Measurements from ENCODE around the gene NAALADL2.

Gene NAALADL2

DNA sequence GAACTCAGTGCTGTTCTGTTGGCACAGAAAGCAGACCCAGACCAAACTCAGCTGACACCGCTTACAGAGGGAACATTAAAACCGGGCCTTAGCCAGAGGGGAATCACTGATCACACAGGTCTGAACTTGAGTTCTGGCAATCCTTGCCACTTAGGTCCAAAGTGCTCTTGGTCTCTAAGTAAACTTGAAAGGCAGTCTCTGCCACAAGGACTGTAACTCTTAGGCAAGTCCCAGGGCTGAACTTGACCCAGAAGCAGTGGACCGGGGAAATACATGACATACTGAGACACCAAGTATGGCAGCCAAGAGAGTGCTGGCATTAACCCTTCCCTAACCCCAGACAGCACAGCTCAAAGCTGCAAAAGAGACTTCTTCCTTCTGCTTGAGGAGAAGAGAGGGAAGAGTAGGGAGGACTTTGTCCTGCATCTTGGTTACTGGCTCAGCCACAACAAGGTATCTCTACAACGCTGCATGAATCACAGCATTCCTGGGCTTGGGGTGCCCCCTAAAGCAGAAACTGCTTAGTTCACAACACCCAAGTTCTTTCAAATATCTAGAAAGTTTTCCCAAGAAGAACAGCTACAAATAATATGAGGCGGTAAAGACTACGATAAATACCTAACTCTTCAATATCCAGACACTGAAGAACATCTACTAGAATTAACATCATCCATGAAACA, 32.5 kb downstream of the NAALADL2 start:
- no peak for DNase-seq

DNA sequence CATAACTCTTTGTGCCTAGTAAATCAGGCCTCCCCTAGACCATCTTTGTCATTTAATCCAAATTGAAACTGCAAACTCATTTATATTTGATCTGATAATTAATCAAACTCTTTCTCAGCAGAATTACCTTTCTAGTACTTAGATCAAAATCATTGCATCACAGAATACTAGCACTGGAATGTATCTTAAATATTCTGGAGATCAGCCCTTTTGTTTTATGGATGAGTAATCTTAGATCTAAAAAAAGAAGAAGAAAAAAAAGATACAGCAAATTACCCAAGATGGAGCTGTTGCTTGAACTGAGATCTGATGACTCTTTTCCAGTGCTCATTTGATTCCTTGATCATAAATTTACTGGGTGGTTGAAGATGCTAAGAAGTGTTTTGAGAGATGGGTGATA, 47.9 kb downstream of the NAALADL2 start:
- DNase-seq = no peak

DNA sequence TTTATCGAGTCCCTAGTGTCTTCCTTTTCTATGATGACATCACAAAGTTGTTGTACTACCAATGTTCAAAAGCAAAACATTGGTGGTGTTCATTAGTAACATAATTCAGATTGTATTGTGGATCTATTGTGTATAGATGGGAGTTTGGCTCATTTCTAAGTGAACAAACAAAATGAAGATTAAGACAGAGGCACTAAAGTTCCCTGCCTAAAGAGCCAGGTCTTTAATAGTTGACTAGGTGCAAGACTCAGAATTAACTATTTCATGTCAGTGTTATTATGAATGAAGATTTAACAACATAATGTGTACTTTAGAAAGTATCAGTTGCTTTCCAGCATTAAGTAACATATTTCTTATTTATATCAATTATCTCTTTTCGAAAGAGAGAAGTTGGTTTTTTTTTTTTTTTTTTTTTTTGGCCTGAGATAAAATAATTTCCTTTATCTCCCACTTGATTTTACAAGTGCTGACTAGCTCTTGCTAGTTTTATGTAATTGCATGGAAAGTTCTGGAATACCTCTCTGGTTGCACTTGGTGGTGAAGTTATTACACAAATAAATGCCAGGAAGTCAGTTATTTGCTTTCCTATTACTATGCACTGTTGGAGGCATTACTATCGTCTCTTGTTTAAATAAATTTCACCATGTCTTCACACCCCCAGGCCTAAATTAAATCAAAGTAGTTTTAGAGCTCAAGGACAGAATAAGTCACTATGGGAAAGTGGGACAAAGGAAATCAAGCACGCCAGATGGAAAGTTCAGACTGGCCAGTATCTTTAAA, 48.7 kb downstream of the NAALADL2 start:
- no peak for DNase-seq

DNA sequence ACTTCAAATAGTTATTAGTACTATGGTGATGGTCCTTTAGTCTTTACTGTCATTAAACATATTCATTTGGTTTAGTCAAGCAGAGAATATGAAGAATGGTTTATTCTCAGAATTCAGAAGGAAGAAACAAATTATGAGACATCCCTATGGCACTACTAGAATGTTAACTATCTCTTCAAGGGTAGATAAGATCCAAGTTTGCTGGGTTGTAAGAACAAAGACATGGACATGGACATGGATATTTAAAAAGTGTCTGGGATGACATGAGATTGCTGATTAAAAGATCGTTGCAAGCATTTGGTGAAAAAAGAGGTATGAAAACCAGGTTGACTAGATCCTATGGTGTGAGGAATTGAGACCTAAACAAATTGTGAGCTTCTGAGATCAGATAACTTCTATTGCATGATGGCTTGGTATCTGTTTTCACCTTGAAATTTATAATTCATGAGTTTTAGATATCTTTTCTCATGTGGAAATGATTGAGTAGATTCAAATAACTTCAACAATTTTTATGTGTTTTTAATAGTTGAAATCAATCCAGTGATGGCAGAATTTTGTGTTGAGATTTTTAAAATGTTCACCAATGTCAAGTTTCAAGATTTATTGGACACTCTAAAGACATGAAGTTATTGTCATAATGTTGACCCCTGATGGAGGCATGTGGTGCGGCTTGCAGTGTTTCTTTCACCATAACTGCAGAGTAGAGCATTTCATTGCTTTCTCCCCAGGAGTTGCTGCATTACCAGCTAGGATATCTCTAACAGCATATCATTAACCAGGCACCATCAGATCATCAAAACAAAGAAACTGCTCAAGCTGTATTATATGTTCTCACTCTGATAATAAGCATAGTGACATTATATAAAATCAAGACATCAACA, 72.6 kb downstream of the NAALADL2 start:
- DNase-seq = no peak

DNA sequence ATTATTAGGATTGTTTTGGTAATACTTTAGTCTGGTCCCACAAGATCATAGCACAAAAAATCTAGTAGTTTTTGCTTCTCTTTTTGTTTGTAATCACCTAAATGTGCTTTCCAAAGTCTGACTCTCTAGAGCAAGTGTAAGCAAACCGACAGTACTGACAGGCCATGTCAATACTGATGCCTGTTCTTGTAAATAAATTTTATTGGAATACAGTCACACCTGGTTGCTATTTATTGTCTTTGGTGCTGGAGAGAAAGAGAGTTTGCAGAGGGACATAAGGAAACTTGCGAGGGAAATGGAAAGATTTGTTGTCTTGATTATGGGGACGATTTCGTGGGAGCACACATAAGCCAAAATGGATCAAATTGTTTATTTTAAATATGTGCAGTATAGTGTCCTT, 77.5 kb downstream of the NAALADL2 start:
- DNase-seq = no peak

DNA sequence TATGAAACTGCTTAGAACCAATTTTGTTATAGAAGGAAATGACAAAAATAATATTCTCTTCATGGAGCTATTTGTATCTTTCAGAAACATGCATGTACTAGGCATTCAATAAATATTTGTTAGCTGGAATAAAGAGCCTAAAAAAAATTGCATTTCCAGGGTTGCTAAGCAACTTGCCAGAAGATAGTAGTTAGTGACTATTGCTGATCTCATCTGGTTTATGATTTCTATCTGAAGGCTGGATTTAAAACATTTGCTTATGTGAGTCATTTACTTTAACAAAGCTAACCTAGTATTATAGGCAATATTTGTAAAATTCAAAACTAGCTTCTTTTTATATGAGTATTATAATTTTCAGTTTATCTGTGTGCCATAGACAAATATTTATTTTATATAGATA, 78.3 kb downstream of the NAALADL2 start:
- no peak for DNase-seq

DNA sequence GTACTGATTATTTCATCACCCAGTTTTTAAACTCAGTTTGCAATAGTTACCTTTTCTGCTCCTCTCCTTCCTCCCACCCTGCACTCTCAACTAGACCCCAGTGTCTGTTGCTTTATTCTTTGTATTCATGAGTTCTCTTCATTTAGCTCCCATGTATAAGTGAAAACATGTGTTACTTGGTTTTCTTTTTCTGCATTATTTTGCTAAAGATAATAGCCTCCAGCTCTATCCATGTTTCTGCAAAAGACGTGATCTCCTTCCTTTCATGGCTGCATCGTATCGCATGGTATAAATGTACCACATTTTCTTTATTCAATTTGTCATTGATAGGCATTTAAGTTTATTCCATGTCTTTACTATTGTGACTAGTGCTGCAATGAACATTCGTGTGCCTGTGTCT, 79.0 kb downstream of the NAALADL2 start:
- no peak for DNase-seq

DNA sequence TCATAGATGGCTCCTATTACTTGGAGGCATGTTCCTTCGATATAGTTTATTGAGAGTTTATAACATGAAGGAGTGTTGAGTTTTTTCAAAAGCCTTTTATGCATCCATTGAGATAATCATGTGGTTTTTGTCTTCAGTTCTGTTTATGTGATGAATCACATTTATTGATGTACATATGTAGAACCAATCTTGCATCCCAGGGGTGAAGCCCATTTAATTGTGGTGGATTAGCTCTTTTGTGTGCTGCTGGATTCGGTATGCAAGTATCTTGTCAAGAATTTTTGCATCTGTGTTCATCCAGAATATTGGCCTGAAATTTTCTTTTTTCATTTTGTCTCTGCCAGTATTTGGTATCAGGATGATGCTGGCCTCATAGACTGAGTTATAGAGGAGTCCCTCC, 81.0 kb downstream of the NAALADL2 start:
- no peak for DNase-seq

DNA sequence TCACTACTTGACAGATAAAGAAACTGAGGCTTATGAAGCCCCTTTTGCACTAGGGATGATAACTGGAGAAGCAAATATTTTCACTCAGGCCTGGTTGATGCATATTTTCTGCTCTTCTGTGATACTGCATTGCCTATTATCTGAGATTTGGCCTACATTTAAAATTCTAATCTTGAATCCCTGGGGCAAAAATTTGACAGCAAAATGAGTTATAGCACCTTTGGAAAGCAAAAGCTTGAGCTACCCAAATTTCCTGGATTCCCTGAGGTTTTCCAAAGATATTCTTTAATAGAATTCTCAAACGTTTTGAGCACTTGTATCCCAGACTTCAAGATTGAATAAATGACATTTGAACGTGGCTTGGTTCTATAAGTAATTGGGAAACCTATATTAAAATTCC, 86.1 kb downstream of the NAALADL2 start:
- DNase-seq = no peak

DNA sequence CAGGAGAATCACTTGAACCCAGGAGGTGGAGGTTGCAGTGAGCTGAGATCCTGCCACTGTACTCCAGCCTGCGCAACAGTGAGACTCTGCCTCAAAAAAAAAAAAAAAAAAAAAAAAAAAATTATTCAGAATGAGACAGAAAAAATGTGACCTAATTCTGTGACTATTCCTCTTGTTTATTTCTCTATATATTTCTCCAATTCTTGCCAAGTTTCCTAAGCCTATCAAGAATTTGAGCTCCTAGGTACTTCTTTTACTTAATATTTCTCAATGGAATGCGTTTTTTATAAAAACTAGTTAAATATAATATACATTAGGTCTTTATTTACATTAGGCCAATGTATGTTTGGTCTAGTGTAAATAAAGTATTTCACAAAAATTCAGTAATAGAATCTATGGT, 86.8 kb downstream of the NAALADL2 start:
- no peak for DNase-seq

DNA sequence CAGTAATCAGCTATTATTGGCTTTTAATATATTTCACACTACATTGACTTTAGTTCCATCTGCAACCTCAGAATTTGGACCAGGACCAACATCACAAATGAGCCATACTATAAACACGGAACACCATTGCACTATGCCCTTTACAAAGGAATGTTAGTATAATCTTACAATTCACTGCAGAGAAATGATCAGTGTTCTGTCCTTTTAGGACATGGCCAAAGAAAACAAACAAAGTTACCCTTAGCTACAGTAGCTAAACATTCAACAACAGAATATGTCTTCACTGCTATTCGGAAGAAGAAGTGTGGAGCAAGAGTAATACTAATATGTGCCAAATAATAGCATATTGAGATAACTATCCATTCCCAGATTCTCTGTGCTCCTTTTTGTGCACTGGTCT, 90.4 kb downstream of the NAALADL2 start:
- no peak for DNase-seq

DNA sequence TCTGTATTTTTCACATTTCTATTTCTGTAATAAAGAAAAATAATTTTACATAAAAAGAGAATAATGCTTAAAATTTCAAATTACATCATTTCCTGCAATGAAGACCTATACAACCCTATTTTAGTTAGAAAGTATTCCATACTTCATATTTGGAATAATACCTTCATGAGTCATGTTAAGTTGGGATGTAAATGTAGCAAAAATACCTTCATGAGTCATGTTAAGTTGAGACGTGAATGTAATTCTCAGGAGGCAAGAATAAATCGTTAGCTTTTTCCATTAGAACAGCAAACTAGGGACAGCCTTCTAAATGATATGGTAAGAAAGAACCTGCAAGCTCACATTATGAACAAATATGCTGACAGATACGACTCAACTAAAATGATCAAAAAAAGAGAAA, 91.9 kb downstream of the NAALADL2 start:
- no peak for DNase-seq

DNA sequence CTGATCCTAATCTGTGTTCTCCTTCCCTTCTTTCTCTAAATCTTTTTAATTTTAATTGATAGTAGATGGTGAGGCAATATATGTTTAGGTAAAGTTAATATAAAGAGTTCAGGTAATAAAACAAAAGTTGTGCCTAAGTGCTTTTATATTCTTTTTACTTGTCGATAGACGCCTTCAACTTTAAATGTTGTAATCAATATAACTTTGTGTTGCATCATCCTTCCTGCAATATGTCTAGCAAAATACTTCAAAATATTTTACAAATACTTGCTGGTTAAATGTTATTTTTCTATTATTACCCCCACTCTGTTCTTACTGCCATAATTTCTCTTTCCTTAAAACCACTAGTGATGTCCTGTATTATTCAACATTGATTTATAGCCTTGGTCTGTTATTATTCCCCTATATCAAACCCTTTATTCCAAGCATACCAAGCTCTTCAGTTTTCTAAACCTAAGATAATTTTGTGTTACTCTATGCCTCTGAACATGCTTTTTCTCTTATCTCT, 92.4 kb downstream of the NAALADL2 start:
- DNase-seq = no peak

DNA sequence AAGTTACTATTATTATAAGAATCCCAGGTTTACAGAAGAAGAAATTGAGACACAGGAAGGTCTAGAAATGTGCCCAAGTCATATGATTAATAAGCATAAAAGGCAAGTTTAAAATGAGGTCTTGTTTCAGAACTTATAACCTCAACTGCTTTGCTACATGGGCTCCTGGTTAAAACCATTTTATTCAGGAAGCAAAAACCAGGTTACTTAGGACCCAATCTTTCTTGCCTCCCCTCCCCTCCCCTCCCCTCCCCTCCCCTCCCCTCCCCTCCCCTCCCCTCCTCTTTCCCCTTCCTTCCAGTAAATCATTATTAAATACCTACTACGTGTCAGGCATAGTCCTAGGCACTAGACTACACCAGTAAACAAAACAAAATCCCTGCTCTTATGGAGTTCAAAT, 93.9 kb downstream of the NAALADL2 start:
- DNase-seq = no peak

DNA sequence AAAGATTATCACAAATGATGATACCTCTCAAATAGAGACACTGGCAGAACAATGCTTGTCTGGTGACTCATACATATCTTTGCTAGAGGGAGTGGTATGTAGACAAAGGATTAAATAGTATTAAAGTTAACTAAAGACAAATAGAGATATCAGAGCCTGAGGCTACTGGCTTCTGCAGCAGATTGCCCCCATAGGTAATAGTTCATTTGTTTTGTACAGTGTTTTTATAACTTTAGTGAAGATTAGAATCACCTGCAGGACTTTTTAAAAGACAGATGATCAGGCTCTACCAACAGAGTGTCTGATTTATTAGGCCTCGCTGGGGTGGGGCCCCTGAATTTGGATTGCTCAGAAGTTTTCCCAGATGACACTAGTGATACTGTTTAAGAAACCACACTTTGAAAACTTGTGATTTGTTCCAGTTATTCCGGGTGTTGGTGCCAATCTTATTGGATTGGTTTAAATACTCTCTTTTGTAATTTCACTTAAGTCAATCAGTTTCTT, 96.4 kb downstream of the NAALADL2 start:
- no peak for DNase-seq

DNA sequence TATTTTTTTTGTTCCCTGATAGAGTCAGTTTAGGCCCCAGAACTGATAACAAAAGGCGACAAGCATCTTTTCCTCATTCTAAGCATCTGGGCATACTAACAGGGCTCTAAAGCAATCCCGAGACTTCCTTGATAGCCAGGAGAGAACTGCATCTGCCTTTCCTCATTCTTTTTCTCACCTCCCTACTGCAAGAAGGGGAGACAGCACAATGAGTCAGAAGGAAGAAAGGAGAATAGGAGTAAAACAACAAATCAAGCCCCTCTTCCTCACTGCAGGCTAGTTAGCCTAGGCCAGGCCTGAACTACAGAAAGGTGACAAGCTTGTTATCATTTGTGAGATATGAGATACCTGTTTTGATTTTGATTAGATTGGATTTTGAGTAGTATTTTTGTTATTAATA, 97.9 kb downstream of the NAALADL2 start:
- DNase-seq = no peak

DNA sequence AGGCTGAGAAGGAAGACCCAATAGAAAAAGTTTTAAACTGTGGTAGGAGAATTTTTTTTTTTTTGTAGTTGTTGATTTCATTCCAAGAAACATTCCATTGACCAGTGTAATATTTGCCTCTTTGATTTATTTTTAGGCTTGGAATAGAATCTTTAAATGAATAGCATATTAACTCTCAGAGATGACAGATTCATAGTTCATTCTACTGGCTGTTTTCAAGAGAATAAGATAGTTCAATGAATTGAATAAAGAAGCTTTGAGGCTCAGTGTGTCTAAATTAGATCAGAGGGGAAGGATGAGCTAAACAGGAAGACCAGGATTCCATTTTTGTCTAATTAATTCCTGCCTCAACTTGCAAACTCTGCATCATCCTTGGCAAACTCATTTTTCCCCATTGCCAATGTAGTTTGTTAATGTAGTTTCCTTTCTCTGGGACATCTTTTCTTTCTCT, 98.4 kb downstream of the NAALADL2 start:
- DNase-seq = no peak

DNA sequence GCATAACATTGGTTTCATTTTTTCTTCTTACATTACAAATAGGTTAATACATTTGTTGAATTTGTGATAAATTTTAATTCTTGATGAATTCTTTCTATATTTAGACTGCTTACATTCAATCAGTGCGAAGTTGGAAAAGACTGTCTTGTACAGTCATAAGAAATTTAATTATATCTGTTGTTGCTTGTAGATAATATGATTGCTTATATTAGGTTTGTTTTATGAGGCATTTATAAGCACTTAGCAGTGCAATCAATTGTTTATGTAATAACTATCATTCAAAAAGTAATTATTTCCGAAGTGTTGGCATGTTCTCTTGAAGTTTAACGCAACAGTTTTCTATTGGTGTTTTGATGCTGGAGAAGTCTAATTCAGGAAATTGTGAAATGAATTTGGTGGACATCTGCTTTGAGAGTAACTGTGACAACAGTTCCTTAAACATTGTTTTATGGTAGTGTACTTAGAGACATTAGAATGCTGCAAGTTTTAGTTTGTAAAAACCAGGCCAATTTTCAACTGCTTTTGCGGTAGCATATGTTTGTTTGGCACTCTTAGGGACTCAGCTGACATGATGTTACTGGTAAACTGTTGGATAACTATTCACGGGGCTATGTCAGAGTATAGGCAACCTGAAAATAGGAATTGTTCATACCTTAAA, 99.7 kb downstream of the NAALADL2 start:
- no peak for DNase-seq

DNA sequence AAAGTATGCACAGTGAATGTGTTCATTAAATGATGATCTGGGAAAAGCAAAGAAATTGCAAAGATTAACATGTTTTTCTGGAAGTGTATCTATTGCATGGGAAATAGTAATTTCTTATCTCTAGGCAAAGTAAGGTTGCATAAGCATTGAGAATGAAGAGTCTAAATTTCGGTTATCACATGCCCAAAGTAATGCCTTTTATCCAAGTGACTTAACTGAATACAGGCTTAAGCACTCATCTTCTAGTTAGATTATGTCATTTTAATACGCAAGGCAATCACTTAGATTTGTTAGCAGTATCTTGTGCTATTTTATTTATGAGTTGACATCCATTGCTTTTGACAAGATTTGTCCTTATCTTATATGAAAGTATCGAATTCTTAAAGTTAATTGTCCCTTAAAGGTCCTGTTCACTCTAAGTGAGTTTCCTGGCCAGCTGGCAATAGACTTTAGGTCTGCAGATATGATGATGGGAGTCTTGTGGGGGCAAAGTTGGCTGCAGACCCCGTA, 100.5 kb downstream of the NAALADL2 start:
- DNase-seq = no peak

DNA sequence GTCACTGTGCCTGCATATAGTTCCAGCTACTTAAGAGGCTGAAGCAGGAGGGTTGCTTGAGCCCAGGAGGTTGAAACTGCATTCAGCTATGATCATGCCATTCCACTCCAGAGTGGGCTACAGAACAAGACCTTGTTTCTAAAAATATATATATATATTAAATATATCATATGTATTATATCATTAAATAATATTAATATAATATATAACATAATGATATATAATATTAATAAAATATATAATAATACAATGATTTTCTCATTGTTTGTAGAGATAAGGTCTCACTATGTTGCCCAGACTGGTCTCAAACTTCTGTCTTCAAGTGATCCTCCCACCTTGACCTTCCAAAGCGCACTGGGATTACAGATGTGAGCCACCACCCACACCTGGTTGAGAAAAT, 101.8 kb downstream of the NAALADL2 start:
- no peak for DNase-seq

DNA sequence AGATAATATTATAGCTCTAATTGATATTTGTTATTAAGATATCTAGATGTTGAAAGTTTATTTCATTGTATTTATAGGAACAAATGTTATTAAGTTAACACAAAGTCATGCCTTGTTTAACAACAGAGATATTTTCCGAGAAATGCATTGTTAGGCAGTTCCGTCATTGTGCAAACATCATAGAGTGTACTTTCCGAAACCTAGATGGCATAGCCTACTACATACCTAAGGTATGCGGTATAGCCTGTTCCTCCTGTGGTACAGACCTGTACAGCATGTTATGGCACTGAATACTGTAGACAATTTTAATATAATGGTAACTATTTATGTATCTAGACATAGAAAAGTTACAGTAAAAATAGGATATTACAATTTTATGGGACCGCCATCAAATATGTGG, 114.3 kb downstream of the NAALADL2 start:
- DNase-seq = no peak

DNA sequence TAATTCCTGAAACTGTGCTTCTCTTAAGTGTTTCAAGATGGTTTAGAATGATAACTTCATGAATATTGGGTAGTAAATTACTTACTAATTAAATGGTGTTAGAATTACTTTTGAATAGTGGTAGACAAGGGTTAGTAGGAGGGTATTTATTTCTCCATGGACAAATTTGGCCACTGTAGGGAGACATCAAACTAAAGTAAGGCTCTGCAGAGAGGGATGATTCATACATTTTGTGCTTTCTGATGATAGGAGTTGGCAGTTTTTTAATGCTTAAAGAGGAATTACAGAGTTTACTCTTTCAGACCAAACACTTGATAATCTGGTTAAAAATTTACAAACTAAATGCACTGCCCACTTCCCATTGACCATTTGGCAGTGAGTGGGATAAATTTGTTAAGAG, 127.6 kb downstream of the NAALADL2 start:
- no peak for DNase-seq
